ENCODE data around the gene KCNK15. TPM values are rescaled to one million over a fixed set of nuclear protein-coding genes. Genes with fewer than 3 reads are reported as not detected.
A peak's percentile ranks its signal among the peaks of the same experiment; 100 is the strongest.

Gene KCNK15
- total and polyA plus RNA-seq, 7 donors, result 0.08 to 0.79 (median 0.21) TPM; not detected in 1

DNA sequence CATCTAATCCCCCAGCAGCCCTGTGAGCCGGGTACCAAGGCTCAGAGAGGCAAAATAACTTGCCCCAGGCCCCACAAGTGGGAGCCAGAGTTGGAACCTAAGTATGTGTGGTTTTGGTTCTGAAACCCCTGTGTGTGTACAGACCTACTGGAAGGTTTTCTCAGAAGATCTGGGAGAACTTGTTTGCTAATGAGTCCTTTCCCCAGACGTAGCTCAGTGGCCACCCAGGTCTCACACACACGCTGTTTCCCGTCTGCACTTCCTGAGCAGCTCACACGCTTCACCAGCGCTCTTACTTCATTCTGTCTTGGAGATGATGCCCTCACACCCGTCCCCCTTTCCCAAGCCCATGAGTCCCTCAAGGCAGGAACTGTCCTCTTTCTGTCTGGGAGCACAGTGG, 22.3 kb upstream of the KCNK15 start:
- ATAC-seq (no peak), DNase-seq (peak in 1 of 2 donors; percentile 17)
- Histone ChIP-seq H3K9me3 (no peaks in the 10 kb centered on the region), H3K27ac (no peak overlapping the region), H3K4me1 (peaks cover 4% of the 10 kb centered on the region), H3K4me3 (no peak overlapping the region), H3K36me3 (ENCODE audit: insufficient read depth in 1 of 2, low read depth in 1 of 2) (no peaks in the 10 kb centered on the region), H3K27me3 (ENCODE audit: insufficient read depth in 3 of 3, low read length in 2 of 3) (no peaks in the 10 kb centered on the region)
- TF ChIP-seq, protein P1, sequence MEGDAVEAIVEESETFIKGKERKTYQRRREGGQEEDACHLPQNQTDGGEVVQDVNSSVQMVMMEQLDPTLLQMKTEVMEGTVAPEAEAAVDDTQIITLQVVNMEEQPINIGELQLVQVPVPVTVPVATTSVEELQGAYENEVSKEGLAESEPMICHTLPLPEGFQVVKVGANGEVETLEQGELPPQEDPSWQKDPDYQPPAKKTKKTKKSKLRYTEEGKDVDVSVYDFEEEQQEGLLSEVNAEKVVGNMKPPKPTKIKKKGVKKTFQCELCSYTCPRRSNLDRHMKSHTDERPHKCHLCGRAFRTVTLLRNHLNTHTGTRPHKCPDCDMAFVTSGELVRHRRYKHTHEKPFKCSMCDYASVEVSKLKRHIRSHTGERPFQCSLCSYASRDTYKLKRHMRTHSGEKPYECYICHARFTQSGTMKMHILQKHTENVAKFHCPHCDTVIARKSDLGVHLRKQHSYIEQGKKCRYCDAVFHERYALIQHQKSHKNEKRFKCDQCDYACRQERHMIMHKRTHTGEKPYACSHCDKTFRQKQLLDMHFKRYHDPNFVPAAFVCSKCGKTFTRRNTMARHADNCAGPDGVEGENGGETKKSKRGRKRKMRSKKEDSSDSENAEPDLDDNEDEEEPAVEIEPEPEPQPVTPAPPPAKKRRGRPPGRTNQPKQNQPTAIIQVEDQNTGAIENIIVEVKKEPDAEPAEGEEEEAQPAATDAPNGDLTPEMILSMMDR (IDR thresholded peaks at IDR 0.05), result no peak
- intact Hi-C loops (cut with DNase I), result no loop called here
- 74 to 83% (median 80%) methylated on average over 7 of the region's 7 CpGs for WGBS, 3 donors

DNA sequence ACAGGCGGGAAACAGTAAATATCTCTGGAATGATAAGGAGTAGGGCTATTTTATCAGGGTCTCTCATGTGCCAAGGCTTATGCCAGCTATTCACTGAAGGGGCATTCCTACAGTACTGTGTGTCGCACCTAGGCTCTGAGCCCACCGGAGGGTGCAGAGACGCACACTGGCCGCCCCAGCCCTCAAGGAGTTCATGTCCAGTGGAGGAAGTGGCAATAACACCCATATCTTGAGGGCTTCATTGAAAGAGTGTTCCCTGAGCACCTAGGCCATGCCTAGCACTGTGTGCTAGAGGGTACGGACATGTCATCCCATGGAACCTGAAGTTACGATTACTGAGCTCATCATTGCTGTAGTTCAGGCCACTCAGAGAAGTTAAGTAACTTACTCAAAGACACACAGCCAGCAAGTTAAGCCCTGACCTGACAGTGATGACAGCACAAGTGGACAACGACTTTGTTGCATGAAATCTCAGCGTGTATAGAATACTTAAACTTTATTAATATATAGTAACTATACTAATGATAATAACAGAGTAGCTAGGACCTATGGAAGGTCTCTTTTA, 21.8 kb upstream of the KCNK15 start:
- no peak overlapping the region for H3K27ac ChIP-seq
- TF ChIP-seq, protein P1 (IDR thresholded peaks at IDR 0.05), result no peak
- WGBS, 3 donors, result 92 to 94% (median 93%) methylated on average over 9 of the region's 9 CpGs
- DNase-seq (peak in 1 of 2 donors; percentile 13), ATAC-seq (no peak)
- peaks cover 8% of the 10 kb centered on the region for H3K4me1 ChIP-seq
- no peaks in the 10 kb centered on the region for H3K36me3 ChIP-seq (ENCODE audit: insufficient read depth in 1 of 2, low read depth in 1 of 2)
- no peaks in the 10 kb centered on the region for H3K9me3 ChIP-seq
- no peaks in the 10 kb centered on the region for H3K27me3 ChIP-seq (ENCODE audit: insufficient read depth in 3 of 3, low read length in 2 of 3)
- intact Hi-C loops (cut with DNase I), result no loop called here
- no peak overlapping the region for H3K4me3 ChIP-seq

DNA sequence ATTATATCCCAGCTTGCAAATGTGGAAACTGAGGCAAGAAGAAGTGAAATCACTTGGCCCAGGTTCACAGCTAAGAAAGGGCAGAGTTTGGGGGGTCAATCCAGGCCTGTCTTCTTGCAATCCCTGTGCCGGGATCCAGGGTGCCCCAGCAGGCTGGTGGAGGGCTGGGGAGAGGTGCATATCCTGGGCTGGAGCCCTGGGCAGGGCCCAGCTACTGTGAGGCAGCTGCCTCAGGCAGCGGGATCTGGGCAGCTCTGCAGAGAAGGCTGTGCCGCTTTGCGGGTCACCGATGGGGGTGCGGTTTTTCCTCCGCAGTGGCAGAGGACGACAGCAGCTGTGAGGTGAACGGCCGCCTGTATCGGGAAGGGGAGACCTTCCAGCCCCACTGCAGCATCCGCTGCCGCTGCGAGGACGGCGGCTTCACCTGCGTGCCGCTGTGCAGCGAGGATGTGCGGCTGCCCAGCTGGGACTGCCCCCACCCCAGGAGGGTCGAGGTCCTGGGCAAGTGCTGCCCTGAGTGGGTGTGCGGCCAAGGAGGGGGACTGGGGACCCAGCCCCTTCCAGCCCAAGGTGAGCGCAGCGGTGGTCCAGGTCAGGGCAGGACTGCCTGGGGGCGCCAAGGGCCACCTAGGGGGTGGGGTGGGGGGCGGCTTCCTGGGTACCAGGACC, 21.1 kb upstream of the KCNK15 start:
- no peaks in the 10 kb centered on the region for H3K27me3 ChIP-seq (ENCODE audit: insufficient read depth in 3 of 3, low read length in 2 of 3)
- H3K4me3 ChIP-seq, result no peak overlapping the region
- 54 to 70% (median 60%) methylated on average over 25 to 26 of the region's 26 CpGs for WGBS, 3 donors
- TF ChIP-seq, protein P1 (IDR thresholded peaks at IDR 0.05), result no peak
- H3K4me1 ChIP-seq, result peaks cover 14% of the 10 kb centered on the region
- no peak for ATAC-seq
- no peaks in the 10 kb centered on the region for H3K9me3 ChIP-seq
- DNase-seq, result peak in 1 of 2 donors; percentile 51
- no peaks in the 10 kb centered on the region for H3K36me3 ChIP-seq (ENCODE audit: insufficient read depth in 1 of 2, low read depth in 1 of 2)
- H3K27ac ChIP-seq, result no peak overlapping the region
- intact Hi-C loops (cut with DNase I), result no loop called here

GRCh38 chr20:44725837-44726236, 19.8 kb upstream of the KCNK15 start:
- no peak for DNase-seq
- Histone ChIP-seq H3K27me3 (ENCODE audit: insufficient read depth in 3 of 3, low read length in 2 of 3) (no peaks in the 10 kb centered on the region), H3K4me1 (peaks cover 26% of the 10 kb centered on the region), H3K4me3 (no peak overlapping the region), H3K36me3 (ENCODE audit: insufficient read depth in 1 of 2, low read depth in 1 of 2) (no peaks in the 10 kb centered on the region), H3K27ac (no peak overlapping the region), H3K9me3 (no peaks in the 10 kb centered on the region)
- 69 to 86% (median 84%) methylated on average over 5 of the region's 5 CpGs for WGBS, 3 donors
- intact Hi-C loops (cut with DNase I), result no loop called here
- TF ChIP-seq, protein P1 (IDR thresholded peaks at IDR 0.05), result no peak
- no peak for ATAC-seq

Data from psoas muscle (tissue), 8 donors.